ENCODE data around the gene SPTB. TPM values are rescaled to one million over a fixed set of nuclear protein-coding genes. Genes with fewer than 3 reads are reported as not detected.

Gene SPTB
- total RNA-seq, 1 donor, result under 0.01 TPM

DNA sequence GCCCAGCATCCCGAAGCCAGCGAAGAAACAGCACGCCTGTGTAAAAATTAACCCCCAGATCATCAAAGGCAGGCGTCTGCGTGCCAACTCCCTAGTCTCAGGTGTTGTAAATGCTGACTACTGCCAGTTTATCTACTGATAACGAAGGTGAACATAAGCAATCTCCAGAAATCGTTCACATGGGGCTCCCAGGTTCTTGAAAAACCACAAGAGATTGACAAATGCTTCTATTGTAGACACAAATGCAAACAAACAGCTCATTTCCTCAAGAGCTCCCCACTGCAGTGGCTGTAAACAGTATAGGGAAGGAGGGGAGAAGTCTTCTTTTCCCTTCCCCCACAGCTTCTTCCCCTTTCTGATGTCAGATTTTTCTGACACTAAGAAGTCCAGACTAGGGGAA, 180.8 kb downstream of the SPTB start:
- no peak overlapping the region for H3K4me3 ChIP-seq (ENCODE audit: low read depth, low read length)
- no peak for TF ChIP-seq CTCF (IDR thresholded peaks at IDR 0.05; ENCODE audit: insufficient read depth, low read length)
- DNase-seq (ENCODE audit: low read depth), result no peak

GRCh38 chr14:64696355-64696857, 183.3 kb downstream of the SPTB start:
- no peak for TF ChIP-seq CTCF (IDR thresholded peaks at IDR 0.05; ENCODE audit: insufficient read depth, low read length)
- DNase-seq (ENCODE audit: low read depth), result no peak
- no peak overlapping the region for H3K4me3 ChIP-seq (ENCODE audit: low read depth, low read length)

Small RNAs within 50 kb of the gene (small RNA-seq; reads per million reads assigned to genes)
- not detected for gene RPPH1-2P

Other genes with a start within 250 kb of the SPTB start
- 8.2 and 9.0 TPM in 2 replicates for gene PLEKHG3, start 175.5 kb downstream of the SPTB start, total RNA-seq (ENCODE audit: low replicate concordance)
- gene CHURC1, start 34.5 kb upstream of the SPTB start, total RNA-seq (ENCODE audit: low replicate concordance), result 85.4 and 380 TPM in 2 replicates
- gene GPX2, start 62.8 kb upstream of the SPTB start, total RNA-seq (ENCODE audit: low replicate concordance), result not detected in 2 replicates
- 3.8 and 4.8 TPM in 2 replicates for gene RAB15, start 92.4 kb upstream of the SPTB start, total RNA-seq (ENCODE audit: low replicate concordance)
- gene FNTB, start 107.0 kb upstream of the SPTB start, total RNA-seq (ENCODE audit: low replicate concordance), result 5.6 and 19.3 TPM in 2 replicates
- gene MAX, start 222.6 kb upstream of the SPTB start, total RNA-seq (ENCODE audit: low replicate concordance), result 61.0 and 69.3 TPM in 2 replicates